Neural cell (in vitro differentiated cells): Measurements from ENCODE around the gene SLC6A7. TPM values are rescaled to one million over a fixed set of nuclear protein-coding genes. Genes with fewer than 3 reads are reported as not detected.

Source experiments
- H2AFZ ChIP-seq: fragments of 200-600, 300-800 bp; sonication (generic), shearing (Covaris generic); 2 replicates; pipeline ENCODE4 v1.6.0; 2014; ENCODE audit warnings: low read depth, mild to moderate bottlenecking, antibody characterized with exemption, low read length, moderate library complexity
- H3F3A ChIP-seq: fragments of 200-600 bp; shearing (Covaris generic); 2 replicates; pipeline ENCODE4 v1.6.1; 2016; ENCODE audit warnings: mild to moderate bottlenecking, moderate library complexity, mixed read lengths, antibody characterized with exemption, low read length; ENCODE audit not compliant: insufficient read depth, poor library complexity, severe bottlenecking
- H3K27ac ChIP-seq: fragments of 200-600, 300-800 bp; sonication (generic), shearing (Covaris generic); 2 replicates; pipeline ENCODE4 v1.5.1; 2014; ENCODE audit warnings: mild to moderate bottlenecking, low read length, moderate library complexity
- H3K27me3 ChIP-seq: fragments of 300-800, 200-600 bp; sonication (generic), shearing (Covaris generic); 2 replicates; pipeline ENCODE4 v1.6.0; 2014; ENCODE audit warnings: mild to moderate bottlenecking, low read depth, low read length, moderate library complexity; ENCODE audit not compliant: insufficient read depth
- H3K36me3 ChIP-seq: fragments of 300-800, 200-600 bp; sonication (generic), shearing (Covaris generic); 2 replicates; pipeline ENCODE4 v1.5.1; 2014; ENCODE audit warnings: mild to moderate bottlenecking, antibody characterized with exemption, low read length, moderate library complexity; ENCODE audit not compliant: insufficient read depth
- H3K4me2 ChIP-seq: fragments of 300-800, 200-600 bp; sonication (generic), shearing (Covaris generic); 2 replicates; pipeline ENCODE4 v1.6.0; 2014; ENCODE audit warnings: mild to moderate bottlenecking, low read length
- H3K4me3 ChIP-seq: fragments of 300-800, 200-600 bp; sonication (generic), shearing (Covaris generic); 2 replicates; pipeline ENCODE4 v1.5.1; 2014; ENCODE audit warnings: mild to moderate bottlenecking, low read length, moderate library complexity
- H3K79me2 ChIP-seq: fragments of 200-600 bp; shearing (Covaris generic); replicated peaks from 2 replicates; pipeline ENCODE4 v1.6.0; 2014; ENCODE audit warnings: mild to moderate bottlenecking, low read length, moderate library complexity; ENCODE audit not compliant: insufficient read depth
- H3K9ac ChIP-seq: fragments of 300-800, 200-600 bp; sonication (generic), shearing (Covaris generic); 2 replicates; pipeline ENCODE4 v1.6.1; 2016; ENCODE audit warnings: mild to moderate bottlenecking, low read length, mixed read lengths
- H3K9me2 ChIP-seq: fragments of 200-600 bp; shearing (Covaris generic); 2 replicates; pipeline ENCODE4 v1.6.1; 2016; ENCODE audit warnings: mild to moderate bottlenecking, low read length, mixed read lengths; ENCODE audit not compliant: insufficient read depth
- H3K9me3 ChIP-seq: fragments of 200-600, 300-800 bp; sonication (generic), shearing (Covaris generic); 2 replicates; pipeline ENCODE4 v1.6.1; 2016; ENCODE audit warnings: mild to moderate bottlenecking, mixed run types, low read length, moderate library complexity, mixed read lengths
- H4K20me1 ChIP-seq: fragments of 200-600 bp; shearing (Covaris generic); 2 replicates; pipeline ENCODE4 v1.6.1; 2016; ENCODE audit warnings: mild to moderate bottlenecking, mixed run types; ENCODE audit not compliant: insufficient read depth
- EP300 ChIP-seq: fragments of 450-650 bp; conservative IDR thresholded peaks from 2 replicates; pipeline ENCODE4 v1.6.1; 2014; ENCODE audit warnings: antibody characterized with exemption, mild to moderate bottlenecking, moderate library complexity; ENCODE audit not compliant: poor library complexity, severe bottlenecking
- EZH2 ChIP-seq: fragments of 200-600, 300-800 bp; shearing (Covaris generic), sonication (generic); IDR thresholded peaks from 2 replicates; pipeline ENCODE4 v1.6.1; 2014; ENCODE audit warnings: antibody characterized with exemption, low read length, borderline replicate concordance, mild to moderate bottlenecking; ENCODE audit not compliant: insufficient read depth, poor library complexity, severe bottlenecking
- MXI1 ChIP-seq: fragments of 450-650 bp; conservative IDR thresholded peaks from 2 replicates; pipeline ENCODE4 v1.6.1; 2014; ENCODE audit warnings: antibody characterized with exemption, mild to moderate bottlenecking; ENCODE audit not compliant: poor library complexity, severe bottlenecking
- POLR2AphosphoS5 ChIP-seq: IDR thresholded peaks from 2 replicates; pipeline ENCODE4 v1.6.1; 2012
- RAD21 ChIP-seq: fragments of 450-650 bp; conservative IDR thresholded peaks from 2 replicates; pipeline ENCODE4 v1.6.1; 2014; ENCODE audit warnings: antibody characterized with exemption, mild to moderate bottlenecking, moderate library complexity
- SMC3 ChIP-seq: fragments of 450-650 bp; conservative IDR thresholded peaks from 2 replicates; pipeline ENCODE4 v1.6.1; 2014; ENCODE audit warnings: antibody characterized with exemption, mild to moderate bottlenecking, moderate library complexity; ENCODE audit not compliant: poor library complexity
- TAF1 ChIP-seq: IDR thresholded peaks from 2 replicates; pipeline ENCODE4 v1.6.1; 2012; ENCODE audit warnings: low read depth
- polyA plus RNA-seq: library from polyadenylated mRNA; depleted of rRNA; stranded (reverse); fragments of >200 nt; gene quantifications from 2 replicates; pipeline ENCODE4 v1.2.3, GENCODE V29; 2014
- TF ChIP-seq, protein P1 (sequence below): IDR thresholded peaks from 2 replicates; pipeline ENCODE4 v1.6.1; 2012; ENCODE audit warnings: borderline replicate concordance
- TF ChIP-seq, protein P2 (sequence below): fragments of 450-650 bp; IDR thresholded peaks from 2 replicates; pipeline ENCODE4 v1.5.1; 2014; ENCODE audit warnings: antibody characterized with exemption, mild to moderate bottlenecking, moderate library complexity; ENCODE audit not compliant: poor library complexity, severe bottlenecking

The SLC6A7 gene
- polyA plus RNA-seq, 1 donor from 2014 or later = 4.6 TPM

DNA sequence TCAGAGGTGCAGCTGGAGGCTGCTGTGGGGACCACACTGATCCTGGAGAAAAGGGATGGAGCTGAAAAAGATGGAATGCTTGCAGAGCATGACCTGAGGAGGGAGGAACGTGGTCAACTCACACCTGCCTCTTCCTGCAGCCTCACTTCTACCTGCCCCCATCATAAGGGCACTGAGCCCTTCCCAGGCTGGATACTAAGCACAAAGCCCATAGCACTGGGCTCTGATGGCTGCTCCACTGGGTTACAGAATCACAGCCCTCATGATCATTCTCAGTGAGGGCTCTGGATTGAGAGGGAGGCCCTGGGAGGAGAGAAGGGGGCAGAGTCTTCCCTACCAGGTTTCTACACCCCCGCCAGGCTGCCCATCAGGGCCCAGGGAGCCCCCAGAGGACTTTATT, 5.9 kb upstream of the SLC6A7 start:
- H4K20me1 ChIP-seq = no peaks in the 10 kb centered on the region

DNA sequence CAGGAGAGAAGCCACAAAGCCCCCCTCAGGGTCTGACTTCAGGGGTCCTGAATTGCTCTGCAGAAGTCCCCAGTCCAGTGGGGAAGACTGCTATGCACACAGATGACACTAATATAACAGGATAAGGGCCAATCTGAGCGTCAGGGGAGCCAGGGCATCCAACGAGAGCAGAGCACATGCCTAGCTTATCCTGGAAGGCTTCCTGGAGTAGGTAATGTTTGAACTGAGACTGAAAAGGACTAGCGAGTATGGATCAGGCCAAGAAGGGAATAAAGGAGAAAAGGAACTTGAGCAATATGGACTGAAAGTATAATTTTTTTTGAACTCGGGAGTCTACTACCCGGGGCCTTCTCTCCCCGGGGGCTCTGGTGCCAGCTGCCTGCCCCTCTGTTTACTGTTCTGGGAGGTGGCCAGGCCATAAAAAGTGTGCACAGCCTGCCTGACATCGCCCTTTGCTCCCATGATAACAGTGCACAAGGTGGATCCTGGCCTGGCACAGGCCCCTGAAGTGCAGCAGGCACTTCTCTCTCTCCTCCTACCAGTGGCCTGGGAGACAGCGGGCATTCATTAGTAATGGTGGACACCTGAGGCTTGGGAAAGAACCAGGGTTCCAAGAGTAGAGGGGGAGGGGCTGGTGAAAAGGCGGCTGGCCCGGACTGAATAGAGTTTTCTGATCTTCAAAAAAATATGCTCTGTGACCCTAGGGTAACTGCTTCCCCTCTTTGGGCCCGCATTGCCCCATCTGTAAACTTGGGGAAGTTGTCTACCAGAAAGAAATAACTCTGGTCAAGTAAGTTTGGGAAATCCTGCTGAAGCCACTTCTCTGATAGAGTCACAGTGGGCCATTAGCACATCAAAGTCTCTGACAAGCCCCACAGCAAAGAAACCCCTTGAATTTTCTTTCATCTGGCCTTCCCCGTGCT, 4.6 kb upstream of the SLC6A7 start:
- H3K27me3 ChIP-seq = peaks cover 25% of the 10 kb centered on the region
- no peak overlapping the region for H2AFZ ChIP-seq
- no peaks in the 10 kb centered on the region for H4K20me1 ChIP-seq
- no peaks in the 10 kb centered on the region for H3F3A ChIP-seq
- H3K27ac ChIP-seq = no peak overlapping the region
- H3K36me3 ChIP-seq = no peaks in the 10 kb centered on the region
- no peaks in the 10 kb centered on the region for H3K79me2 ChIP-seq
- H3K9me3 ChIP-seq = no peaks in the 10 kb centered on the region
- H3K9ac ChIP-seq = no peak overlapping the region
- H3K9me2 ChIP-seq = no peaks in the 10 kb centered on the region
- no peak overlapping the region for H3K4me2 ChIP-seq
- H3K4me3 ChIP-seq = no peak overlapping the region
- TF ChIP-seq RAD21 (no peak), EZH2 (no peak), MXI1 (no peak), TAF1 (no peak), SMC3 (no peak), POLR2AphosphoS5 (no peak), EP300 (no peak)
- TF ChIP-seq, protein P1, sequence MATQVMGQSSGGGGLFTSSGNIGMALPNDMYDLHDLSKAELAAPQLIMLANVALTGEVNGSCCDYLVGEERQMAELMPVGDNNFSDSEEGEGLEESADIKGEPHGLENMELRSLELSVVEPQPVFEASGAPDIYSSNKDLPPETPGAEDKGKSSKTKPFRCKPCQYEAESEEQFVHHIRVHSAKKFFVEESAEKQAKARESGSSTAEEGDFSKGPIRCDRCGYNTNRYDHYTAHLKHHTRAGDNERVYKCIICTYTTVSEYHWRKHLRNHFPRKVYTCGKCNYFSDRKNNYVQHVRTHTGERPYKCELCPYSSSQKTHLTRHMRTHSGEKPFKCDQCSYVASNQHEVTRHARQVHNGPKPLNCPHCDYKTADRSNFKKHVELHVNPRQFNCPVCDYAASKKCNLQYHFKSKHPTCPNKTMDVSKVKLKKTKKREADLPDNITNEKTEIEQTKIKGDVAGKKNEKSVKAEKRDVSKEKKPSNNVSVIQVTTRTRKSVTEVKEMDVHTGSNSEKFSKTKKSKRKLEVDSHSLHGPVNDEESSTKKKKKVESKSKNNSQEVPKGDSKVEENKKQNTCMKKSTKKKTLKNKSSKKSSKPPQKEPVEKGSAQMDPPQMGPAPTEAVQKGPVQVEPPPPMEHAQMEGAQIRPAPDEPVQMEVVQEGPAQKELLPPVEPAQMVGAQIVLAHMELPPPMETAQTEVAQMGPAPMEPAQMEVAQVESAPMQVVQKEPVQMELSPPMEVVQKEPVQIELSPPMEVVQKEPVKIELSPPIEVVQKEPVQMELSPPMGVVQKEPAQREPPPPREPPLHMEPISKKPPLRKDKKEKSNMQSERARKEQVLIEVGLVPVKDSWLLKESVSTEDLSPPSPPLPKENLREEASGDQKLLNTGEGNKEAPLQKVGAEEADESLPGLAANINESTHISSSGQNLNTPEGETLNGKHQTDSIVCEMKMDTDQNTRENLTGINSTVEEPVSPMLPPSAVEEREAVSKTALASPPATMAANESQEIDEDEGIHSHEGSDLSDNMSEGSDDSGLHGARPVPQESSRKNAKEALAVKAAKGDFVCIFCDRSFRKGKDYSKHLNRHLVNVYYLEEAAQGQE = no peak

More for the DNA sequence above, 5.9 kb upstream of the SLC6A7 start:
- H3K4me2 ChIP-seq = no peak overlapping the region
- H3K27ac ChIP-seq = no peak overlapping the region
- TF ChIP-seq RAD21 = no peak
- TF ChIP-seq, protein P2, sequence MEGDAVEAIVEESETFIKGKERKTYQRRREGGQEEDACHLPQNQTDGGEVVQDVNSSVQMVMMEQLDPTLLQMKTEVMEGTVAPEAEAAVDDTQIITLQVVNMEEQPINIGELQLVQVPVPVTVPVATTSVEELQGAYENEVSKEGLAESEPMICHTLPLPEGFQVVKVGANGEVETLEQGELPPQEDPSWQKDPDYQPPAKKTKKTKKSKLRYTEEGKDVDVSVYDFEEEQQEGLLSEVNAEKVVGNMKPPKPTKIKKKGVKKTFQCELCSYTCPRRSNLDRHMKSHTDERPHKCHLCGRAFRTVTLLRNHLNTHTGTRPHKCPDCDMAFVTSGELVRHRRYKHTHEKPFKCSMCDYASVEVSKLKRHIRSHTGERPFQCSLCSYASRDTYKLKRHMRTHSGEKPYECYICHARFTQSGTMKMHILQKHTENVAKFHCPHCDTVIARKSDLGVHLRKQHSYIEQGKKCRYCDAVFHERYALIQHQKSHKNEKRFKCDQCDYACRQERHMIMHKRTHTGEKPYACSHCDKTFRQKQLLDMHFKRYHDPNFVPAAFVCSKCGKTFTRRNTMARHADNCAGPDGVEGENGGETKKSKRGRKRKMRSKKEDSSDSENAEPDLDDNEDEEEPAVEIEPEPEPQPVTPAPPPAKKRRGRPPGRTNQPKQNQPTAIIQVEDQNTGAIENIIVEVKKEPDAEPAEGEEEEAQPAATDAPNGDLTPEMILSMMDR = no peak
- no peak for TF ChIP-seq MXI1
- TF ChIP-seq TAF1 = no peak
- TF ChIP-seq POLR2AphosphoS5 = no peak
- TF ChIP-seq SMC3 = no peak
- TF ChIP-seq EP300 = no peak
- TF ChIP-seq, protein P1 = no peak
- no peak for TF ChIP-seq EZH2
- H3K9me2 ChIP-seq = no peaks in the 10 kb centered on the region
- no peaks in the 10 kb centered on the region for H3F3A ChIP-seq
- no peak overlapping the region for H3K4me3 ChIP-seq
- H3K9me3 ChIP-seq = no peaks in the 10 kb centered on the region
- no peaks in the 10 kb centered on the region for H3K79me2 ChIP-seq
- H2AFZ ChIP-seq = no peak overlapping the region
- H3K9ac ChIP-seq = no peak overlapping the region
- H3K36me3 ChIP-seq = no peaks in the 10 kb centered on the region
- H3K27me3 ChIP-seq = peaks cover 12% of the 10 kb centered on the region
